ENCODE results near the gene KCNA5.

DNA sequence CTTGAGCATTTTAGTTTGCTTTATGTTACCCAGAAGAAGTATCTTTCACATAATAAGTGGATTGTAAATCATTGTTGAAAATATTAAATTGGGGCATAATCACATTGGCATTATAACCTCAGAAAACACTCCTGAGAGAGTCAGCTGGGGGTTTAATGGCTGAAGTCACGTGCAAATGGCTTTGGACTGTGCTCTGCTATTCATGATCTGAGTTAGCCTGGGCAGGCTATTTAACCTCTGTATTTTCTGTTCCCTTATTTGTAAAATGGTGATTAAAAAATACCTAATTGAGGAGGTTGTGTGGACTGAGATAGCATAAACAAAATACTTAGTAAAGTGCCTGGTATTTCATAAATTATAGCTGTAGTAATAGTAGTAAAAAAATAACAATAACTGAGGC lies 24.9 kb downstream of the KCNA5 start:
- TF ChIP-seq, protein P1, sequence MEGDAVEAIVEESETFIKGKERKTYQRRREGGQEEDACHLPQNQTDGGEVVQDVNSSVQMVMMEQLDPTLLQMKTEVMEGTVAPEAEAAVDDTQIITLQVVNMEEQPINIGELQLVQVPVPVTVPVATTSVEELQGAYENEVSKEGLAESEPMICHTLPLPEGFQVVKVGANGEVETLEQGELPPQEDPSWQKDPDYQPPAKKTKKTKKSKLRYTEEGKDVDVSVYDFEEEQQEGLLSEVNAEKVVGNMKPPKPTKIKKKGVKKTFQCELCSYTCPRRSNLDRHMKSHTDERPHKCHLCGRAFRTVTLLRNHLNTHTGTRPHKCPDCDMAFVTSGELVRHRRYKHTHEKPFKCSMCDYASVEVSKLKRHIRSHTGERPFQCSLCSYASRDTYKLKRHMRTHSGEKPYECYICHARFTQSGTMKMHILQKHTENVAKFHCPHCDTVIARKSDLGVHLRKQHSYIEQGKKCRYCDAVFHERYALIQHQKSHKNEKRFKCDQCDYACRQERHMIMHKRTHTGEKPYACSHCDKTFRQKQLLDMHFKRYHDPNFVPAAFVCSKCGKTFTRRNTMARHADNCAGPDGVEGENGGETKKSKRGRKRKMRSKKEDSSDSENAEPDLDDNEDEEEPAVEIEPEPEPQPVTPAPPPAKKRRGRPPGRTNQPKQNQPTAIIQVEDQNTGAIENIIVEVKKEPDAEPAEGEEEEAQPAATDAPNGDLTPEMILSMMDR (CRISPR knock-in tag; IDR thresholded peaks at IDR 0.05): no peak
- TF ChIP-seq ZNF850 (CRISPR knock-in tag; conservative IDR thresholded peaks at IDR 0.05) (no peak), NFIC (IDR thresholded peaks at IDR 0.05; ENCODE audit: low read length) (no peak), ZFX (CRISPR knock-in tag; IDR thresholded peaks at IDR 0.05; ENCODE audit: low read depth) (no peak), ZNF644 (CRISPR knock-in tag; IDR thresholded peaks at IDR 0.05; ENCODE audit: low read depth) (no peak), NKX3-1 (CRISPR knock-in tag; IDR thresholded peaks at IDR 0.05) (no peak), TMF1 (CRISPR knock-in tag; IDR thresholded peaks at IDR 0.05; ENCODE audit: low read depth) (no peak), POLR2A (IDR thresholded peaks at IDR 0.05; ENCODE audit: insufficient read depth in 1 of 2, low read depth in 2 of 2, low read length in 2 of 2) (no peak)
- TF ChIP-seq, protein P2, sequence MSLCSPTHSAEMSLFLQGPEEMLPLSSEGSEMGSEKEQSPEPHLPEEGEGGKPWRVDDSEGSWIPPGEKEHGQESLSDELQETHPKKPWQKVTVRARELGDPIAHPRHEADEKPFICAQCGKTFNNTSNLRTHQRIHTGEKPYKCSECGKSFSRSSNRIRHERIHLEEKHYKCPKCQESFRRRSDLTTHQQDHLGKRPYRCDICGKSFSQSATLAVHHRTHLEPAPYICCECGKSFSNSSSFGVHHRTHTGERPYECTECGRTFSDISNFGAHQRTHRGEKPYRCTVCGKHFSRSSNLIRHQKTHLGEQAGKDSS (CRISPR knock-in tag; IDR thresholded peaks at IDR 0.05; ENCODE audit: borderline replicate concordance, low read depth): no peak

Data from HepG2 (cell line).